IPS-11a (cell line): ENCODE data around the gene CENPM.

Experiments
- H3K4me3 ChIP-seq: one replicate; pipeline ENCODE4 v1.5.1; 2013; ENCODE audit warnings: low read depth, low read length, control low read depth

CENPM gene

GRCh38 chr22:41946629-41947423 is at the start of gene CENPM:
TSS of gene CENPM (minus strand) at chr22:41947152. CDS start at chr22:41947076, 76 bp downstream.
- H3K4me3 ChIP-seq, result peak within 1 kb of the TSS; percentile 72

GRCh38 chr22:41995211-41995610 is 48.3 kb upstream of the CENPM start:
- H3K4me3 ChIP-seq, result no peak overlapping the region

GRCh38 chr22:41992496-41992895 is 45.5 kb upstream of the CENPM start:
- H3K4me3 ChIP-seq, result no peak overlapping the region

- no peak overlapping the region for H3K4me3 ChIP-seq
These were observed 44.2 kb upstream of the CENPM start for GRCh38 chr22:41991111-41991510.

GRCh38 chr22:41989246-41989645 is 42.3 kb upstream of the CENPM start:
- no peak overlapping the region for H3K4me3 ChIP-seq

GRCh38 chr22:41987276-41987675 is 40.3 kb upstream of the CENPM start:
- no peak overlapping the region for H3K4me3 ChIP-seq

- no peak overlapping the region for H3K4me3 ChIP-seq
These were observed 36.8 kb upstream of the CENPM start for GRCh38 chr22:41983513-41984405.

- H3K4me3 ChIP-seq, result no peak overlapping the region
These were observed 35.9 kb upstream of the CENPM start for GRCh38 chr22:41982865-41983264.

GRCh38 chr22:41979423-41980250 is 32.7 kb upstream of the CENPM start:
- H3K4me3 ChIP-seq, result no peak overlapping the region

- H3K4me3 ChIP-seq, result no peak overlapping the region
These were observed 31.8 kb upstream of the CENPM start for GRCh38 chr22:41978732-41979131.

- peak overlapping the region; percentile 57 for H3K4me3 ChIP-seq
These were observed 30.1 kb upstream of the CENPM start for GRCh38 chr22:41976961-41977566.

GRCh38 chr22:41976070-41976901 is 29.3 kb upstream of the CENPM start:
- H3K4me3 ChIP-seq, result peak overlapping the region; percentile 35

GRCh38 chr22:41975299-41976069 is 28.5 kb upstream of the CENPM start:
- no peak overlapping the region for H3K4me3 ChIP-seq

GRCh38 chr22:41974691-41975290 is 27.8 kb upstream of the CENPM start:
- no peak overlapping the region for H3K4me3 ChIP-seq

- H3K4me3 ChIP-seq, result no peak overlapping the region
These were observed 24.5 kb upstream of the CENPM start for GRCh38 chr22:41971431-41971830.

- no peak overlapping the region for H3K4me3 ChIP-seq
These were observed 23.6 kb upstream of the CENPM start for GRCh38 chr22:41970601-41971000.

- no peak within 1 kb of the TSS for H3K4me3 ChIP-seq
These were observed 22.2 kb upstream of the CENPM start, which contains the start of gene SEPTIN3 for GRCh38 chr22:41969110-41969646. TSS of gene SEPTIN3 (plus strand) at chr22:41969443. CDS start at chr22:41971493, 2,050 bp downstream.

- no peak overlapping the region for H3K4me3 ChIP-seq
These were observed 21.6 kb upstream of the CENPM start for GRCh38 chr22:41968601-41969000.
